Spleen (tissue), 11 donors: ENCODE data around the gene PHLDB2. TPM values are rescaled to one million over a fixed set of nuclear protein-coding genes. Genes with fewer than 3 reads are reported as not detected.

Experiments used
- DNase-seq: peaks from one replicate; pipeline ENCODE4 v3.0.0-alpha.2; 2020
- H3K27ac ChIP-seq, 8 donors: fragments of 200-600 bp; sonication (generic) in 7 of 8; 1 replicate in 4 of 8; 2 replicates in 4 of 8; pipeline versions ENCODE4 v1.5.0 to v1.8.0; 2016 to 2021; ENCODE audit warnings: inconsistent platforms in 4 of 8, mild to moderate bottlenecking in 4 of 8, moderate library complexity in 1 of 8
- H3K27me3 ChIP-seq, 7 donors: fragments of 200-600 bp; sonication (generic) in 6 of 7; replicated peaks in 1 of 7; 1 replicate in 4 of 7; 2 replicates in 3 of 7; pipeline versions ENCODE4 v1.5.0 to v1.8.0; 2016 to 2021; ENCODE audit warnings: inconsistent platforms in 3 of 7, mild to moderate bottlenecking in 1 of 7
- H3K36me3 ChIP-seq, 6 donors: fragments of 200-600 bp; sonication (generic) in 5 of 6; 1 replicate in 4 of 6; 2 replicates in 2 of 6; pipeline versions ENCODE4 v1.5.0 to v1.8.0; 2016 to 2021; ENCODE audit warnings: inconsistent platforms in 2 of 6
- H3K4me1 ChIP-seq, 6 donors: fragments of 200-600 bp; sonication (generic) in 5 of 6; 1 replicate in 3 of 6; 2 replicates in 3 of 6; pipeline versions ENCODE4 v1.5.0 to v1.8.0; 2016 to 2021; ENCODE audit warnings: inconsistent platforms in 3 of 6
- H3K4me3 ChIP-seq, 8 donors: fragments of 200-600 bp; sonication (generic) in 7 of 8; 1 replicate in 4 of 8; 2 replicates in 4 of 8; pipeline versions ENCODE4 v1.5.0 to v1.8.0; 2016 to 2021; ENCODE audit warnings: inconsistent platforms in 4 of 8, mild to moderate bottlenecking in 4 of 8, moderate library complexity in 2 of 8
- H3K9me3 ChIP-seq, 8 donors: fragments of 200-600 bp; sonication (generic) in 7 of 8; 1 replicate in 4 of 8; 2 replicates in 4 of 8; pipeline versions ENCODE4 v1.5.0 to v1.8.0; 2016 to 2021; ENCODE audit warnings: inconsistent platforms in 4 of 8
- CTCF ChIP-seq, 11 experiments: fragments of 200-600 bp in 7 of 11; fragments of 450-650 bp in 4 of 11; sonication (generic) in 4 of 11; IDR thresholded peaks in 8 of 11; conservative IDR thresholded peaks in 3 of 11; 1 replicate in 7 of 11; 2 replicates in 4 of 11; pipeline versions ENCODE4 v1.4.0 to v1.8.0; 2016 to 2021; ENCODE audit warnings: antibody characterized with exemption in 11 of 11, inconsistent platforms in 4 of 11, mild to moderate bottlenecking in 1 of 11
- POLR2A ChIP-seq, 3 donors: fragments of 450-650 bp; IDR thresholded peaks; one replicate each; pipeline ENCODE4 v1.5.1; 2017; ENCODE audit warnings: antibody characterized with exemption in 3 of 3, mild to moderate bottlenecking in 1 of 3
- POLR2AphosphoS5 ChIP-seq, 3 donors: sonication (generic); formaldehyde crosslinking; IDR thresholded peaks; one replicate each; pipeline ENCODE4 v1.5.1; 2017; ENCODE audit warnings: antibody characterized with exemption in 3 of 3
- WGBS, 5 donors: extraction: QIAGEN DNeasy Blood & Tissue Kit in 3 of 5; methylation state at CpG; one replicate each; pipeline versions ENCODE4 v1.1.5 to v1.1.7; 2013 to 2018; 5-methylcytosine and 5-hydroxymethylcytosine counted together
- intact Hi-C: fragments of 100-400 bp; cut with DNase I; formaldehyde crosslinking; loops from one replicate; pipeline ENCODE4 v1.15.0; 2023; ENCODE audit warnings: low total_unique reads
- polyA plus RNA-seq, 3 donors: library from polyadenylated mRNA; stranded (reverse); fragments of 200-250 nt; gene quantifications; one replicate each; pipeline ENCODE4 v1.2.1, GENCODE V29; 2013
- total RNA-seq, 7 donors: library from RNA; depleted of rRNA in 3 of 7; stranded (reverse); fragments of >200 nt in 3 of 7; fragmentation: NEBNext Ultra II Directional in 4 of 7; extraction: Animal tissue kit (Norgen Biotek cat#: 25700) in 4 of 7; gene quantifications; one replicate each; pipeline versions ENCODE4 v1.1.0 to v1.2.1, GENCODE V29; 2016 to 2021
- donor health status: healthy with polysubstance abuse.
- donor health status: DM: no; HTN: no; CAD: no; lungs with moderate emphysema.
- donor health status: DM: no; HTN: no; CAD: no.
- donor health status: Bipolar disorder and iron deficiency.
- donor health status: healthy.
- donor health status: DM: no; HTN: no; CAD: no.
- donor health status: DM: yes; HTN: yes; CAD: no.

The PHLDB2 gene
- total and polyA plus RNA-seq, 10 donors: 4.7 to 78.6 (median 42.3) TPM

- WGBS, 5 donors: 84 to 90% (median 87%) methylated on average over 2 of the region's 2 CpGs
- H3K36me3 ChIP-seq: no peaks in the 10 kb centered on the region
- peaks cover 0 to 6% (median 0%) of the 10 kb centered on the region in 8 donors for H3K9me3 ChIP-seq
- intact Hi-C loops: no loop called here
- no peaks in the 10 kb centered on the region for H3K27me3 ChIP-seq
- no peak overlapping the region for H3K4me3 ChIP-seq
- no peak for TF ChIP-seq POLR2AphosphoS5 (IDR thresholded peaks at IDR 0.05)
- no peak for TF ChIP-seq CTCF (IDR thresholded peaks at IDR 0.05 in 8 of 11, conservative IDR thresholded peaks at IDR 0.05 in 3 of 11)
- no peak for TF ChIP-seq POLR2A (IDR thresholded peaks at IDR 0.05)
- peaks cover 0 to 3% (median 0%) of the 10 kb centered on the region in 6 donors for H3K4me1 ChIP-seq
- no peak for DNase-seq
- no peak overlapping the region for H3K27ac ChIP-seq
Observed at GRCh38 chr3:111901637-111902036, 42.6 kb downstream of the PHLDB2 start.

GRCh38 chr3:111902534-111902933 is 43.5 kb downstream of the PHLDB2 start:
- H3K27me3 ChIP-seq: no peaks in the 10 kb centered on the region
- no peak overlapping the region for H3K27ac ChIP-seq
- H3K36me3 ChIP-seq: no peaks in the 10 kb centered on the region
- intact Hi-C loops: no loop called here
- peaks cover 0 to 3% (median 0%) of the 10 kb centered on the region in 6 donors for H3K4me1 ChIP-seq
- TF ChIP-seq POLR2A (IDR thresholded peaks at IDR 0.05) (no peak), CTCF (IDR thresholded peaks at IDR 0.05 in 8 of 11, conservative IDR thresholded peaks at IDR 0.05 in 3 of 11) (no peak), POLR2AphosphoS5 (IDR thresholded peaks at IDR 0.05) (no peak)
- 79 to 94% (median 86%) methylated on average over 4 of the region's 4 CpGs for WGBS, 5 donors
- H3K9me3 ChIP-seq: peaks cover 0 to 6% (median 0%) of the 10 kb centered on the region in 8 donors
- no peak overlapping the region for H3K4me3 ChIP-seq
- DNase-seq: no peak

GRCh38 chr3:111903067-111903511 is 44.0 kb downstream of the PHLDB2 start:
- Histone ChIP-seq H3K4me3 (no peak overlapping the region), H3K27ac (no peak overlapping the region), H3K9me3 (peaks cover 0 to 6% (median 0%) of the 10 kb centered on the region in 8 donors), H3K27me3 (no peaks in the 10 kb centered on the region), H3K36me3 (no peaks in the 10 kb centered on the region), H3K4me1 (peaks cover 0 to 3% (median 0%) of the 10 kb centered on the region in 6 donors)
- intact Hi-C loops: no loop called here
- TF ChIP-seq POLR2AphosphoS5 (IDR thresholded peaks at IDR 0.05): no peak
- no peak for TF ChIP-seq CTCF (IDR thresholded peaks at IDR 0.05 in 8 of 11, conservative IDR thresholded peaks at IDR 0.05 in 3 of 11)
- TF ChIP-seq POLR2A (IDR thresholded peaks at IDR 0.05): no peak
- 70 to 93% (median 75%) methylated on average over 2 of the region's 2 CpGs for whole genome bisulfite sequencing, 5 donors
- no peak for DNase-seq

- WGBS, 5 donors: 73 to 86% (median 80%) methylated on average over 4 of the region's 4 CpGs
- peaks cover 0 to 3% (median 0%) of the 10 kb centered on the region in 6 donors for H3K4me1 ChIP-seq
- no peaks in the 10 kb centered on the region for H3K9me3 ChIP-seq
- intact Hi-C loops: no loop called here
- no peak for TF ChIP-seq CTCF (IDR thresholded peaks at IDR 0.05 in 8 of 11, conservative IDR thresholded peaks at IDR 0.05 in 3 of 11)
- no peak for TF ChIP-seq POLR2AphosphoS5 (IDR thresholded peaks at IDR 0.05)
- TF ChIP-seq POLR2A (IDR thresholded peaks at IDR 0.05): no peak
- no peak for DNase-seq
- peak overlapping the region in 2 of 8 donors; percentile 3 to 20 for H3K27ac ChIP-seq
- no peaks in the 10 kb centered on the region for H3K27me3 ChIP-seq
- H3K36me3 ChIP-seq: no peaks in the 10 kb centered on the region
- H3K4me3 ChIP-seq: no peak overlapping the region
Observed at GRCh38 chr3:111904376-111905241, 45.5 kb downstream of the PHLDB2 start.
